Measurements from ENCODE around the gene AGBL4.

GRCh38 chr1:48552420-48552819, 1471.3 kb downstream of the AGBL4 start:
- peak in 2 of 3 experiments; percentile 18 to 26 for TF ChIP-seq CTCF (IDR thresholded peaks at IDR 0.05)
- TF ChIP-seq POLR2AphosphoS5 (IDR thresholded peaks at IDR 0.05): no peak
- TF ChIP-seq POLR2A (IDR thresholded peaks at IDR 0.05; ENCODE audit: low read depth): no peak
- no peak for TF ChIP-seq EP300 (IDR thresholded peaks at IDR 0.05)
